ENCODE data around the gene CSNK1D.

DNA sequence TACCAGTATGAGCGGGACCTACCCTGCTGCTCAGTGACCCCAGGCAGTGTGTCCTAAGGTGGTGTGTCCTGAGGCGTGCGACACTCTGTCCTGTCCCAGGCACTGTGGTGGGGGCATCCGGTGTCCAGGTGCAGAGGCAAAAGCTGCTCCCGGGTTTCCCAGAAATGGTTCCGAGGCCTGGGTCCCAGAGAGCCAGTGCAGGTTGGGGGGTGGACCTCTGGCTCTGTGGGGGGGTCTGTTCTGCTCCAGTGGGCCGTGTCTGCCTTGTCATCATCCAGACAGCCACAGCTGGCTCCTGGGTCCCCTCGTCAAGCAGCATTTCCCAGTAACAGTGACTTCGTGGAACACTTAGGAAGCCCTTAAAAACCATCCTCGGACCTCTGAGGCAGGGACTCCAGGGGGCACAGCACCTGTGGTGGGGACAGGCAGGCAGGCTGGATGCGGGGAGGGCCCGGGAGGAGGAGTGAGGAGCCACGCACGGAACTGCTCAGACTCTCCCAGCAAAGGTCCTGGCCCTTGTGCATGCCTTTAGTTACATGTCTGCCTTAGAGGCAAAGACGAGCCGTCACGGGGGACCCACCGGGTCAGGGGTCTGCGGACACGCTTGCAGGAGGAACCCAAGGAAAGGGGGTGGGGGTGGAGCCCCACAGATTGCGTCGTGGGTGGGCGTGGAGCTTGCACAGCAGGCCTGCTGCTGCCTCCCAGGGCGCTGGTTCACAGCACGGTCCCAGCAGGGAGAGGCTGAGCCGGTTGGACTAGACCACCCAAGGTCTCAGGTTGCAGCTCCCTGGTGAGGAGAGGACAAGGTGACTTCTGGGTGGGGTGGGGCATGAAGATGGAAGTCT lies 39.1 kb downstream of the CSNK1D start:
- no peak for TF ChIP-seq GATA3 (IDR thresholded peaks at IDR 0.05; ENCODE audit: low read depth, low read length)
- no peak for TF ChIP-seq GATA2 (IDR thresholded peaks at IDR 0.05; ENCODE audit: low read depth, low read length)

All from SH-SY5Y (cell line).